Cortex of kidney (tissue), 1 donor: ENCODE measurements around the gene CMBL.
"Not testable (repeated sequence)": the region's sequence is repeated elsewhere in the genome, so short reads cannot be mapped to it uniquely, and the experiment has no call there.

Source experiments
- DNase-seq: peaks from one replicate; lab custom pipeline; 2025; lab: John Stamatoyannopoulos, UW

The CMBL gene

DNA sequence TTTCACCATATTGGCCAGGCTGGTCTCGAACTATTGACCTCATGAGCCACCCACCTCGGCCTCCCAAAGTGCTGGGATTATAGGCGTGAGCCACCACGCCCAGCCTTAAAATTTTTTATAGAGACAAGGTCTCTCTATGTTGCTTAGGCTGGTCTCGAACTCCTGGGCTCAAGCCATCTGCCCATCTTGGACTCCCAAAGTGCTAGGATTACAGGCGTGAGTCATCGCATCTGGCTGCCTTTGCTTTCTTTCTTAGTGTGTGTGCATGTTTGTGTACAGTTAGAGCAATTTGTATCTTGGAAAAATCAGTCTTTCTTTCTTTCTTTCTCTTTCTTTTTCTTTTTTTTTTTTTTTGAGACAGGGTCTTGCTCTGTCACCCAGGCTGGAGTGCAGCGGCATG, 22.3 kb downstream of the CMBL start:
- DNase-seq: not testable (repeated sequence)

DNA sequence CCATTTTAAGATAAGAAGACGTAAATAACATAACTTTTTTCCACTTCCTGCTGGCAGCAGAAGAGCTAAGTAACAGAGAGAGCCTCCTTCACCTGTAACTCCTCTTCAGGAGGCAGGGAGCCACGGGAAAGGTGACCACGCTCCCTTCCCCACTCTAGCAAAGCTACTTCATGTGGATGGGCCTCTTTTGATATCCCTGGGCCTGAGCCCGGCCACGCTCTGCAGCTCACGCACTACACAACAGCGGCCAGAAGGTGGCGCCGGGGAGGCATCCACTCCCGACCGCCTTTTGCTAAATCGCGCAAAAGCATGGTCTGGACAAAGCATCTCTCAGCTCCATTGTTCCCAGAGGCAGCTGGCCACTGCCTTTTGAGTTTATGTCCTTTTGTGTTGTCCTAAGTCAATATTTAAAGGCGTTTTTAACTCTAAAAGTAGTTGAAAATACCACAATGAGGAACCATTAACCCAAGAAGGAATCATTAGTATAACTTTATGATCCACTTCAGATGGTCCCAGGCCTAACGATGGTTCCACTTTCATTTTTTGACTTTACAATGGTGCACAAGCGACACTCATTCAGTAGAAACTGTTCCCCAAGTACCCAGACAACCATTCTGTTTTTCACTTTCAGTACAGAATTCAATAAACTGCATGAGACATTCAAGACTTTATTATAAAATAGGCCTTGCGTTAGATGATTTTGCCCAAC, 23.6 kb downstream of the CMBL start:
- no peak for DNase-seq

DNA sequence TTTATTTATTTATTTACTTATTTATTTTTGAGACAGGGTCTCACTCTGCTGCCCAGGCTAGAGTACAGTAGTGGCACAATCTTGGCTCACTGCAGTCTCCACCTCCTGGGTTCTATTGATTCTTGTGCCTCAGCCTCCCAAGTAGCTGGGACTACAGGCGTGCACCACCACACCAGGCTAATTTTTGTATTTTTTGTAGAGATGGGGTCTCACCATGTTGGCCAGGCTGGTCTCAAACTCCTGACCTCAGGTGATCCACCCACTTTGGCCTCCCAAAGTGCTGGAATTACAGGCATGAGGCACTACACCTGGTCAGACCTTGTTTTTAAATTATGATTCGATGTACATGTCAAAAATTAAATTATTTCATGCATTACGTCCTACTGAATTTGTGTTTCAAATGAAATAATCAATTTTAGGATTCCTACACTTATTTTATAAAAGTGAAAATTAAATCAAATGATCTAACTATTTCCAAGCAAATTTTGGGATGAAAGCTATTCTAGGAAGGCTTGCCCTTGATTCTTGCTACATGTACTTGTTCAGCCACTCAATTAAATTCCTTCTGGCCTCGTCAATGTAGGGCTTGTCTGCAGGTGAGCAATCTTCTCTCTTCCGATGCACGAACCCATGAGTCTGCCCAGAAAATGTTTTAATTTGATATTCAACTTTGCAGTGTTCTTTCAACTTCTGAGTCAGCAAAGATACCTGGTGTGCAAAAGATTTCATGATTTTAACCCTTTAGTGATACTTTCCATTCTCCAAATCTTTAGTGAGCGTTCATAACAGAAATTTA, 27.6 kb downstream of the CMBL start:
- no peak for DNase-seq

DNA sequence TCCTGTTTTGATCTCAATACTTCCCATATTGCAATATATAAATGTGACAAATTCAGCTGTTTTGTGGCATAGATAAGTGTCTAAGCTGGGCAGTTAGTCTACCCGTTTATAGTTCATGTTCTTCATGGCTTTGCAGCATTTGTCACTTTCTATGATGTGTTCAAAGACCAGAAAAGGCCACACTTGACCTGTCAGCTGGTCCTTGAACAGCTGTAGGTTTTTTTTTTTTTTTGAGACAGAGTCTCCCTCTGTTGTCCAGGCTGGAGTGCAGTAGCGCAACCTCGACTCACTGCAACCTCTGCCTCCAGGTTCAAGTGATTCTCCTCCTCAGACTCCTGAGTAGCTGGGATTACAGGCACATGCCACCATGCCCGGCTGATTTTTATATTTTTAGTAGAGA, 28.4 kb downstream of the CMBL start:
- no peak for DNase-seq

DNA sequence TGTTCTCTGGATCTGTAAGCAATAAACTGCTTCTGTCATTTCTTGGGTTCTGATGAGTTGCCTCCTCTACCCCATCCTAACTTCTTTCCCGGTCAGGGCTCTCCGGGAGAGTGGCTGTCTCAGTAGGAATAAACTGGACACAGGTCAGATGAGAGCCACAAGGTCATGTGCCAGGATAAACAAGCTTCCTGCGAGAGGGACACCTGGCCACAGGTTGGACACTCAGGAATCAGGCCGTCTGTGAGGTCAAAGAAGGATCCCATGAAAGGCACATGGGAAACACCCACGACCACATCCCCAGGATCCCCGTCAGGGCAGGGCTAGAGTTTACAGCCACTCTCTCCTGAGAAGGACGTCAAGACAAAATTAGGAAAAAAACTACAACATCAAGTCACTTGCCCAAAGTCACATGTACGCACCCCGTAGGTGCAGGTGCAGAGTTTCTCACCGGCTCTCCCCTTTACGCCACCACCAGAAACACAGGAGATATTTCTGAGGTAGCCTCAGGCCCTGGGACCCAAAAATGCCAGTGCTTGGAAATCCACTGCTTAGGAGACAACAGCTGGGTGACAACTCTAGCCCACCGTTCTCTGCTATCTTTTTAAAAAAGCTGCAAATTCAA, 28.9 kb downstream of the CMBL start:
- DNase-seq: no peak

DNA sequence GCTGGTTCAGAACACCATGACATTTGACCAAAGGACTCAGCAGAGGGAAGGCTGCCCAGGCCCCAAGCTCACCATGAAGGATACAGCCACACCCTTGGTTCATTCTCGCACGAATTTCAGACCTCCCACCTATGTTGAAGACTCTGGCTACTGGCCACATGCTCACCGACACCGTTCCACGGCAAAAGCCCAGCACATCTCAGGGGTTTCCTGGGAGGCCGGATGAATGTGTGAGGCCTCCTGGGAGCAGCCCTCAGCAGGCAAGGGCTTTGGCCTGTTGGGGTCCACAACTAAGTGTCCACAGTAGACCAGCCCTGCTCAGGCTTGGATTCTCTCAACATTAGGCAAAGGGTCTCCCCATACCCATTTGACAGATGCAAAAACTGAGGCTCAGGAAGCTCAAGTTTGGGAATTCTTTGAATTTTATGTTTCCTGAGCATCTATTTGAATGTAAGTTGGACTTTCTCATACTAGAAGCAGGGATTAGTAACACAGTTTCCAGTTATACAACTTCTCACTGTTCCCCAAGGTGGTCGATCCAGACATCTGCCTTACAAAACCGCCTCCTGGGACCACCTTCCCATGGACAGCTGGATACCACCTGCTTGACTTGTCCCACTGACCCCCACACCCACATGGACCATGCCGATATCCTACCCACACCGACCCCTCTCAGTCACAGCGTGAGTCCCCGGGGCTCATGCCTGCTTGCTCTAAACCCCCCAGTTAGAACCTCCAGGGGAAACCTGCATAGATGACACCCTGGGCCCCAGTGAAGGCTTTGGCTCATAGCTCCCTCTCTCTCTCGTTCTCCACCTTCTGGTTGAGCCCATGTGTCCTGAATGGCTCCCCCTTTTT, 29.7 kb downstream of the CMBL start:
- no peak for DNase-seq

DNA sequence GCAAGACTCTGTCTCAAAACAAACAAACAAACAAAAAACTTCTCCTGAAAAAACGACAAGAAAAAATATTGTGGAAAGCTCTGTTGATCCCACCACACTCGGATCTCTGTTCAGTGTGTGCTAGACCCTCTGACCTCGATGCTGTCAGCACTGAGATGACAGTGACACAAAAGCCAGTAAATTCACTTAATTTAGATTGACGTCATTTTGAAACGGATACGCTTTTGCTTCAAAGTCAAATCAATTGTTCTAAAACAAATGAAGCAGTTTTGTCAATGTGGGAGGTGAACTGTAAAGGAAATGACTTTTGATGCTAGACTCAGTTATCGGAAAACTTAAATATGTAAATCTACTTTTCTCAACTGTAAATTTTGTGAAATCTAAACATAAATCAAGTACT, 31.0 kb downstream of the CMBL start:
- no peak for DNase-seq

DNA sequence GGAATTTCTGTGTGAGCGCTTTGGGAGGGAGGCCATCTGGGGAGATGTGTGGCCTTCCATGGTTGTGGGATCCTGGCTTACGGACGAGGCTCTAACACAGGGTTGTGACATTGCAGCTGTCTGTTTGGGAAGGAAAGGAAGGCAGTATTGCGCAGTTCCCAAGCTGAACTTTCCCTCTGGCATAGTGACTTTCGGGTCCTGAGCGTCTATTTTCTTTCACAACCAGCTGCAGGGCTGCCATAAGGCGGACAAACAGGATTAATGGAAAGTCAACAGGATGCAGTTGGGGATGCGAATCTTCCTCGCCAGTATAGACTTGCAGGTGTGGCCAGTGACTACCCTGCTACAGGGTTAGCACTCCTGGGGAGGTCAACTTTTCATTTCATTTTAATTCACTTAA, 31.7 kb downstream of the CMBL start:
- DNase-seq: no peak

DNA sequence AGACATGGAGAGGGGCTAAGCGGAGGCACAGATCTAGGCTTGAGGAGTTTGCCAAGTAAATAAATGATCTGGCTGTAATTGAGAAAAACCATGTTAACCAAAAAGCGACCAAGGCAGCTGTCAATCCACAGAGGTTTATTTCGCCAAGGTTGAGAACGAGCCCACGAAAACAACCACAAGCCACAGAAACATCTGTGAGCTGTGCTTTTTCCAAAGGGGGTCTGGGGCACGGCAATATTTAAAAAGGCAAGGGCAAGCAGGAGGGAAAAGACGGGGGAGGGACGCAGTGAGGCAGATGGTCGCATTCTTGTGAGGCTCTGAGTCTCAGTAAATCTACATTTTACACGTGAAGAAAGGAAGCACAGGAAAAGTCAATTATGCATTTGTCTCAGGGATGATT, 32.2 kb downstream of the CMBL start:
- no peak for DNase-seq

DNA sequence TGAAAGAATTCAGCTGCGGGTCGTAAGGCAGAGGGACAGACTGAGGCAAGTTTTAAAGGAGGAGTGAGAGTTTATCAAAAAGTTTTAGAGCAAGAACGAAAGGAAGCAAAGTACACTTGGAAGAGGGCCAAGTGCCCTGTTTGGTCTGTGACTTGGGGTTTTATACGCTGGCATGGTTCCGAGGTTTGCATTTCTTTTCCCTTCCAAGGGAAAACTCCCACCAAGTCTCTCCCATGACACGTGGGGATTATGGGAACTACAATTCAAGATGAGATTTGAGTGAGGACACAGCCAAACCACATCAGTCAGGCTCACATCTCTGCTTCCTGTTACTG, 34.9 kb downstream of the CMBL start:
- not testable (repeated sequence) for DNase-seq

DNA sequence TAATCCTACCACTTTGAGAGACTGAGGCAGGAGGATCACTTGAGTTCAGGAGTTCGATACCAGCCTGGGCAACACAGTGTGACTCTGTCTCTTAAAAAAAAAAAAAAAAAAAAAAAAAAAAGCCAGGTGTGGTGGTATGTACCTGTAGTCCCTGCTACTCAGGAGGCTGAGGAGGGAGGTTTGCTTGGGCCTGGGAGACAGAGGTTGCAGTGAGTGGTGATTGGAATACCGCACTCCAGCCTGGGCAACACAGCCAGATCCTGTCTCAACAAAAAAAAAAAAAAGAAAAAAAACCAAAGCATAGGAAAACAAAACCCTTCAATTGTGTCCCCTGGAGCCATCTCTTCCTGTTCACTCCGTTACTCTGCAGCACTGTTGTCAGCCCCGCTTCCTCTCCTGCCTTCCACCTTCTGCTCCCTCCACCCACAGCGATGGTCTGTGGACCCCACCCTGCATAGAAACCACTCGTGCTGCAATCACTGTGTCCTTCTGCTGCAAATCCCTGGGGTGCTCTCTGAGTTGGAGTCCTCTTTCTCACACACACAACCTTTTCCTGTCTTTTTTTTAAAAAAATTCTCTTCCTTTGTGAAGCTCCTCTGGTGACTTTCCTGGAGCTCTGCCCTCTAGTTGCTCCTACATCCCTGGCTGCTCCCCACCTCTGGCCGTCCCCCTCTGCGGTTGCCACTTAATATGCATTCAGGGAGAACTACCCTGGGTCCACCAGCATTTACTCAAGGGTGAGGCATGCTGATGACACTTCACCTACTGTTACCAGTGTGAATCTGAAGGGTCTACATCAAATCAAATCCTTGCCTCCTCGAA, 35.4 kb downstream of the CMBL start:
- DNase-seq: no peak

DNA sequence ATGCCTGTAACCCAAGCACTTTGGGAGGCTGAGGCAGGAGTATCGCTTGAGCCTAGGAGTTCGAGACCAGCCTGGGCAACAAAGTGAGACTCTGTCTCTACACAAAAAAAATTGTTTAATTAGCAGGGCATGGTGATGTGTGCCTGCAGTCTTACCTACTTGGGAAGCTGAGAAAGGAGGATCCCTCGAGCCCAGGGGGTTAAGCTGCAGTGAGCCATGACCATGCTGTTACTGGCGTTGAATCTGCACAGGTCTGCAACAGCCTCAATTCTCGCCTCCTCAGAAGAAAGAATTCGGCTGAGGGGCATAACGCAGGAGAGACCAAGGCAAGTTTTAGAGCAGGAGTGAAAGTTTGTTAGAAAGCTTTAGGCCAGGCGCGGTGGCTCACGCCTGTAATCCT, 39.6 kb downstream of the CMBL start:
- DNase-seq: no peak

DNA sequence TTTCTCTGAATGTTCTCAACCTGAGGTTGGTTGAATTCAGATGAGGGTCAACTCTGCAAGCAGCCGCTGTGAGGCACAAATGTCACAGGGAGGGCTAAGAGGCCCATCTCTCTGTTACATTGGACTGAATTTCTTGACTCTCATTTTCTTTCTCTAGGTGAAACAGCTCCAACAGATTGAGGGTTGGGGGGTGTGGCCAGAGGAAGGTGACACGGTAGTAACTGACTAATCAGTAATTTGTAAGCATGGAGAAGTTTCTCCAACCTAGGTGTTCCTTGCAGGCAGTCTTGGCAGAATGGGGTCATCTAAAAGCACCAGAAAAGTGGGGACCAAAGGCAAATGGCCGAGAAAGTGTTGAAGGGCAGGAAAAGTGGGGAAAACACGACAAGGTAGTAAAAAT, 40.9 kb downstream of the CMBL start:
- DNase-seq: no peak

DNA sequence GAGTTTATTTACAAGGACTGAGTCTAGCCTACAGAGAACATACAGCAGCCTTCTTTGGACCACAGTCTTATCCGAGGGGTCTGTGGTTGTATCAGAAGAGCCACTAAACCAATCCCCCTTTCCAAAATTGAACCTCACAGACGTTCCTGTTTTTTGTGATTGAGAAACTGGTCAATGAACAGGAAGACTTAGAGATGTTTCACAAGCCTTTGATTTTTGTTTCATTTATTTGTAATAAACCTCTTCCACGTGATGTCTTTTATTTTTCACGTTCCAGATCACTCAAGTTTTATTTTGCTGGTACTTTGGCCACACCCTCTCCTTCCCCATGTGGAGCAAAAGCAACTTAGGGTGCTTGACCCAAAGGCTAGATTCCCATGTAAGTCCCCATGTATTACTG, 41.6 kb downstream of the CMBL start:
- DNase-seq: no peak

DNA sequence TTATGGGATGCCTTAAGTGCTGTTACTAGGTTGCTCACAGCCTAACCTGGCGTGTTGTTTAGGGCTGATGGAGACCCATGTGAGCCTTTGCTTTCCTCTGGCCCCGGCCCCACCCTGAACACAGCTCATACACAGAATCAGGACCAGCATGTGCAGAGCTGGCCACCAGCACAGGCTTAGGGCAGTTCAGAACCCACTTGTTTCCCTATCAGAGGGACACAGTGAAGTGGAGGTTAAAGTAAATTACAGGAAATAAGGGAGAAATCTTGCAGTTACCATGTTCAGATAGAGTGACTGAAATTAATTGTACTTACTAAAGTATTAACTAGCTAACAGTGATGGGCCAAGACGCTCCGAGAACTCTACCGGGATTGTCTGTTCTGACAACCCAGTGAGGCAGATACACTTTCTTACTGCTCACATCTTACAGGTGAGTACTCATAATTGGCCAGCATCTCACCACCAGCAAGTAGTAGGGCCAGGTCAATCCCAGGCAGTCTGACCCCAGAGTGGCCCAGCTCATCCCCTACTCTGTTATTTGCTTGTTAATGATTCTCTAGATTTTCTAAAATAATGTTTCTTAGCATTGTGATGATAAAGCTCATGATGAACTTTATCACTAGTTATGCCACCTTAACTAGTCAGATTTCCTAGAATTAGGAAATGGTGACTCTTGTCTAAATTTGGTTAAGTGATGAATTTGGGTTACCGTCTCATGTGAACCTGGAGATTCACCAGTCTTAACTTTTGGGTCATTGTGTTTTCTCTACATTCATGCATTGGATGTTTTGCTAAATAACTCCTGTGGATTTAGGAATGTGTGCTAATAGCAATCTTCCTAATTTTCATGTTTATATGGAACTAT, 42.2 kb downstream of the CMBL start:
- DNase-seq: no peak

DNA sequence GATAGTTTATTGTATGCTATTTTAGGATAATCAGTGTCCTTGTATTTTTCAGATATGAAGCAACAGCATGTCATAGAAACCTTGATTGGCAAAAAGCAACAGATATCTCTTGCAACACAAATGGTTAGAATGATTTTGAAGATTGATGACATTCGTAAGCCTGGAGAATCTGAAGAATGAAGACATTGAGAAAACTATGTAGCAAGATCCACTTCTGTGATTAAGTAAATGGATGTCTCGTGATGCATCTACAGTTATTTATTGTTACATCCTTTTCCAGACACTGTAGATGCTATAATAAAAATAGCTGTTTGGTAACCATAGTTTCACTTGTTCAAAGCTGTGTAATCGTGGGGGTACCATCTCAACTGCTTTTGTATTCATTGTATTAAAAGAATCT, 43.1 kb downstream of the CMBL start:
- DNase-seq: no peak

DNA sequence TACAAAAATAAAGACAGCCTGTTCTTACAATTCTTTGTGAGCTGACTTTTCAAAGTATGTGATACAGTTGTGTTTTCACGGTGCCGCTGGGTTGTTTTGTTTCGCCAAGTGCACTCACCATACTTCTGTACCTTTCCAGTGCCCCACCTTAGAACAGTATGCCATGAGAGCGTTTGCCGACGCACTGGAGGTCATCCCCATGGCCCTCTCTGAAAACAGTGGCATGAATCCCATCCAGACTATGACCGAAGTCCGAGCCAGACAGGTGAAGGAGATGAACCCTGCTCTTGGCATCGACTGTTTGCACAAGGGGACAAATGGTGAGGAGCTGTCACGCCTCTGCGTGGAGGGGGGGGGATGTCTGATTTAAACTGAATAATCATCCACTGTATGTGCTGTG, 44.7 kb downstream of the CMBL start:
- DNase-seq: no peak

DNA sequence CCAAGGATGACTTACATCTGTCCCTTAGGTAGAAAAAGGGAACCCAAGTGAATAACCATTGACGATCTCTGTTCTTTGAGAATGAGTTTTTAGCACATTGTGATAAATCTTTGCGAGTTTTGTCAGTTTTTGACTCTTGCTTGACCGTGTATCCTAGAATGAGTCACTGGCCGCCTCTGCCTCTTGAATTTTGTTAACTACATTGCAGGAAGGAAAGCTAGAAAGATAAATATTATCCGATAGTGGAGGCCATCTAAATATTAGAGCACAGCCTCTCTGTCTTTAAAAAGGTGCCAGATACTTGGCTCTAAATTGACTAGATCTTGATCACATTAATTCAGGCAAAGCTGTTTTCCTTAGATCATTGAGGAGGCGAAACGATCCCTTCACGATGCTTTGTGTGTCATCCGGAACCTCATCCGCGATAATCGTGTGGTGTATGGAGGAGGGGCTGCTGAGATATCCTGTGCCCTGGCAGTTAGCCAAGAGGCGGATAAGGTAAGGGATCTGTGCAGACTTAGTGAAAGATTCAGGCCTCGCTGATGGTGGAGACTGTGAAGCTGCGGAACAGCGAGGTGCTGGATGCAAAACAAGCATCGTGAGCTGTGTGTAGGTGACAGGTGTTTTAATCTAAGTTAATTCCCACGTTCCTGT, 45.5 kb downstream of the CMBL start:
- DNase-seq: no peak

DNA sequence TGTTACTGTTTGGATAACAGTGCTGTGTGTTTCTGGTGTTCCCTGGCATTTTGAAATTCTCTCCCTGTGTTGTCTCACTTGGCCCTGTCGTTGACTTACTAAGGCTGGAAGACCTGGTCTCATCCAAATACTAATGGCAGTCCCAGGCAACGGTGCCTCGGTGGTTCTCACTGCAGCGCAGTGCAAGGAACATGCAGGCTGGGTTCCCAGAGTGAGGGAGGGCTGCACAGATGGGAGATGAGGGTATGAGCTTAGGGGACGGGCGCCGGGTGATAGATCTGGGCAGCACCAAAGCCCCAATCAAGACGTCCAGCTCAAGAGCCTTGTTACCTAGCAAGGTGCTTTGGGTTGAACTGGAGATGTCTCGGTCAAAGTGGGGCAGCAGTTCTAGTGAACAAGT, 46.6 kb downstream of the CMBL start:
- no peak for DNase-seq

DNA sequence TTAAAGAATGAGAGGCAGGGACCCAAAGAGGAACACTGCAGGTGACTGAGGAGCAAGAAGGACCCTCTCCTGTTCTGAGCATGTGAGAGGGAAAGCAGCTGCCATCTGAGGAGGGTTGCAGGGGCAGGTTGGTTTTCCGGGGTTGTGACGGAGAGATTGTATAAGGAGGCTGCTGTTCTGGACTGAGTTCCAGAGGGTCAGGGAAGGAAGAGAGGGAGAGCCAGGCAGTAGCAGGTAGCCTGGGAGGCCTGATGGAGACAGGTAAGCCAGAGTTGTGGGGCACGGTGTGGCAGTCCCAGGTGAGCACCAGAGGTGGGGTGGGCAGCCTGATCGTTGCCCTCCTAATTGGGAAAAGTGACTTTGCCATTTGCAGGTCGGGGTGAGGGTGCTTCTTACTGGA, 47.8 kb downstream of the CMBL start:
- DNase-seq: no peak
